GM19025 (cell line): ENCODE results near the gene NDST1.

Experiments used
- ATAC-seq: cut with Tn5 transposase; IDR thresholded peaks from one replicate; pipeline ENCODE4 v1.9.1; 2021; ENCODE audit warnings: mild to moderate bottlenecking, low read depth, moderate library complexity; ENCODE audit not compliant: unreplicated experiment

The NDST1 gene

DNA sequence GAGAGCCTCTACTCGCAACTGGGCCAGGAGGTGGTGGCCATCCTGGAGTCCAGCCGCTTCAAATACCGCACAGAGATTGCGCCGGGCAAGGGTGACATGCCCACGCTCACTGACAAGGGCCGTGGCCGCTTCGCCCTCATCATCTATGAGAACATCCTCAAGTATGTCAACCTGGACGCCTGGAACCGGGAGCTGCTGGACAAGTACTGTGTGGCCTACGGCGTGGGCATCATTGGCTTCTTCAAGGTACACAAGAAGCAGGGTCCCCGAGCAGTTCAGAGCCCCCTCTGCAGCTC, 13.5 kb downstream of the NDST1 start:
- ATAC-seq: no peak

DNA sequence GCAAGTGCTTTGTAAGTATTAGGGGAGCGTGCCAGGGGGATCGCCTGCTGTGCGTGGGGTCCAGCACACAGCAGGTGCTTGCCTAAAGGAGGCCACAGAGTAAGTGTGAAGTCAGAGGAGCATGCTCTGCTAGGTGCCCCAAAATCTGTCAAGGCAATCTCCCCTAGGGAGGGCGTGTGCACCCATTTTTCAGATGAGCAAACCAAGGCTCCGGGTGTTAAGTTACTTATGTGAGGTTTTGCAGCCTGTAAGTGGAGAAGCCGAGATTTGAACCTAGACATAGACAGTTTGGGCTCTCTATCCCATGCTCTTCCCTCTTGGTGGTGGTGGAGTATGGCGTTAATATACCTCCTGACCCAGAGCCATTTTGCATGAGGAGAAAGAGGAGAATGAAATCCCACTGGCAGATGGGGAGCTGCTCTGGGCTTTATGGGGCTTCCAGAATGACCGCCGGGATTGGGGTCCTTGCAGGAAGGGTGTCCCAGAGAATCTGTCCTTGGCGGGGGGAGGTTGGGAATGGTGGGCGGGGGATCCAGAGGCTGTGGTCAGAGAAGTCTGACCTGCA, 14.1 kb downstream of the NDST1 start:
- ATAC-seq: no peak

DNA sequence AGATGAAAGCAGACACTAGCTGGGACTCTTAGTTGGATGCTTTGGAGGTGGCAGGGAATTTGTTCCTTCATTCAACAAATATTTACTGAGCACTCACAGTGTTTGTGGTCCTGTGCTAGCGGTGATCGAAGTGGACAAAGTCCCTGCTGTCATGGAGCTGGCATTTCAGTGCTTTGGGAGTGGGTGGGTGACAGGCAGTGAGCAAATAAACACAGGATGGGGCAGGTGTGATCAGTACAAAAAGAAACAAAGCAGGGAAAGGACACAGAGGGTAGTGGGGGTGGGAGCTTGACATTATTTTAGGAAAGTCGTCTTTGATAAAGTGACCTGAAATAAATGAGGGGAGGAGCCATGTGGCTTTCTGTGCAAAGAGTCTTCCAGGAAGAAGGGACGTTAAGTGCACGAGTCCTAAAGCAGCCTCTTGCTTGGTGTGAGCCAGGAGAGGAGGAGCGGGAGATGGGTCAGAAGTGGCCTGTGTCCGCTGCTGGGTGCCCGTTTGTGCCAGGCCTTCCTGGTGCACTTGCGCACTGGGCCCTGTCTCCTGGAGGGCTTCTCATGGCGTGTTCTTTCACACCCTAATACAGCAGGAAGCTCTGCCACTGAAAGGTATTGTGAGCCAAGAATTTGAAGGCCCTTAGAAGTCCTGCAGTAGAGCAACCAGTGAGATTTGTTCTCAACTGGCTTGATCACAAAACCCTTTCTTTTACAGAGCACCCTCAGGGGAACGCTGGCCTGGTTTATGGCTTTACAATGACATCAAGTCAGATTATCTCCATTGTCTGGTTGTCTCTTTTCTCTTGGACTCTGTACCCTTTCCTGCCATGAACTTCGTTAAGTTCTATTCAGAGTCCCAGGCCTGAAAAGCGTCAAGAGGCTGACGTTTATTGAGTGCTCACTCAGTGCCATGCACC, 14.8 kb downstream of the NDST1 start:
- no peak for ATAC-seq

DNA sequence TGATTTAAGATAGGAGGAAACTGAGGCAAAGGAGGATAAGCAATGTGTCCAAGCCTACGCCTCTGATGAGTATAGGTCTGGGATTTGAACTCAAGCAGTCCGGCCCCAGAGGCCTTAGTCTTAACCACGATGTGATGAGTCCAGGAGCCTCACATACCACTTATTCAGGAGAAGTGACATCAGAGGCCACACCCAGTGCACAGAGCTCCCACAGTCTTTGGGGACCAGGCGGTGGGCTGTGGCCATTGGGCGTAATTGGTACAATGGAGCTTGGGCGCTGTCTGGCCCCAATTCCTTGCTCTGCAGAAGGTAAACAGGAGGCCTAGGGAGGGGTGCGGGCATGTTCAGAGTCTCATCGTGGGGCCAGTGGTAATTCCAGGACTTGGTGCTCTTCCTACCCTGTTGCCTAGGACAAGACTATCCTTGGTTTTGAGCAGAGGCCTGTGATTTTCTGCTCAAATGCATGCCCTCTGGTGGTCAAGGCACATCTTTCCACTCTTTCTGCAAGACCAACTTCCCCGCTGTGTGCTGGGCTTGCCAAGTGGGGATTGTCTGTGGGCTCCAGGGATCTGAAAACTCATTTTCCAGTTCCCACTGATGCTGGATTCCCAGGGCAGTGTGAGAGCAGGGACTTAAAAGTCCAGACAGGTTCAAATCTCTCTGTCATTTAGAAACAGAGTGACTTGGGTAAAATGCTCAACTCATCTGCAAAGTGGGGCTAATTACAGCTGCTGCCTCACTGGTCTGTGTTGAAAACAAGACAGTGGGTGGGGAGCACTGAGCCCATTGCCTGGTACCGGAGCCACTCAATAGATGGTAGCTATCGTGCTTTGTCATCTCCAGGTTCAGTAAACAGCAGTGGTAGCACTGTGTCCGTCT, 15.8 kb downstream of the NDST1 start:
- ATAC-seq: no peak

DNA sequence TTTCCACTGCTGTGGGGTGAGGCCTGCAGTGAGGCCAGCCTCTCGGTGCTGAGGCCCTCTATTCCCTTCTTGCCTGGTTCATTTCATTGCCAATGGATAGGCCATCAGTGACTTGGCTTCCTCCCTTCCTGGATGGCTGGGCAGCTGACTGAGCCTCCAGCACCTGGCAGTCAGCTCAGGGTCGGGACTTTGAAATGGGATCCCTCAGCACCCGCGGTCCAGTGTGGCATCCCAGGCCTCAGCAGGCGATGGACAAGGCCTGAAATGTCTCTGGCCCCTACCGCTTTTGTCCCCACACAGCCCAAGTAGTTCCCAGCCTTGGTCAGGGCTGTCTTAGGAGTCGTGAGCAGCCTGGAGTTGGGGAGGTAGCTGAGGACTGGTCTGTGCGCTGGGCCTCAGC, 17.2 kb downstream of the NDST1 start:
- ATAC-seq: no peak

DNA sequence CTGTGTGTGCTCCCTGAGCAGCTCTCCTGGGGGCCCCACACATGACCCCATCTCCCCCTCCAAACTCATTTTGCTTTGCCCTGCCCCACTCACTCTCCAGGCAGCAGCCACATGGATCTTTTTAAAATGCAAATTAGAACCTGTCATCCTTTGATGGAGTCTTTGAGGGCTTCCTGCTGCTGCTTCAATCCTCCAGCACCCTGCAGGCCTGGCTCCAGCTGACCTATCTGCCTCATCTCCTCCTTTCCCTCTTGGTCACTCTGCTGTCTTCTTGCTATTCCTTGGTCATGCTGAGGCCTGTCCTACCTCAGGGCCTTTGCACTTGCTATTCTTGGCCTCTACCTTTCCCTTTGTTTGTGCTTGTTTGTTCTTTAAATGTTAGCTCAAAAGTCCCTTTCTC, 17.9 kb downstream of the NDST1 start:
- ATAC-seq: no peak

DNA sequence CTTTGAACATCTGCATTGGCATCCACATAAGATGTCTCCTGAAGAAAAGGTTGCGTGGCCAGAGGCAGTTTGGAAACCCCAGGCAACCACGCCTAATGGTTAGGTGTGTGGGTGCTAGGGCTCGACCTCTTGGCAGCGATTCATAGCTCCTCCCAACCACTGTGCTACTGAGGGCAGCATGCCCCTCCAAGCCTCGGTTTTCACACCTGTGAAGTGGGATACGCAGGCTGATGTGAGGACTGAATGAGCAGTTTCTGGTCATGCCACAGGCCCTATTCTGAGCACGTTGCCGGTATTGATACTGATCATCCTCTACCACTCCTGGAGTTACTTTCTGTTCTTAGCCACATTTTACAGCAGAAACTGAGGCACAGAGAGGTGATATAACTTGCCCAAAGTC, 19.1 kb downstream of the NDST1 start:
- ATAC-seq: no peak

DNA sequence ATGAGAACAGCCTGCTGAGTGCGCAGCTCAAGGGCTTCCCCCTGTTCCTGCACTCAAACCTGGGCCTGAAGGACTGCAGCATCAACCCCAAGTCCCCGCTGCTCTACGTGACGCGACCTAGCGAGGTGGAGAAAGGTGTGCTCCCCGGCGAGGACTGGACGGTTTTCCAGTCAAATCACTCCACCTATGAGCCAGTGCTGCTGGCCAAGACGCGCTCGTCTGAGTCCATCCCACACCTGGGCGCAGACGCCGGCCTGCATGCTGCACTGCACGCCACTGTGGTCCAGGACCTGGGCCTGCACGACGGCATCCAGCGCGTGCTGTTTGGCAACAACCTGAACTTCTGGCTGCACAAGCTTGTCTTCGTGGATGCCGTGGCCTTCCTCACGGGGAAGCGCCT, 19.9 kb downstream of the NDST1 start:
- no peak for ATAC-seq

DNA sequence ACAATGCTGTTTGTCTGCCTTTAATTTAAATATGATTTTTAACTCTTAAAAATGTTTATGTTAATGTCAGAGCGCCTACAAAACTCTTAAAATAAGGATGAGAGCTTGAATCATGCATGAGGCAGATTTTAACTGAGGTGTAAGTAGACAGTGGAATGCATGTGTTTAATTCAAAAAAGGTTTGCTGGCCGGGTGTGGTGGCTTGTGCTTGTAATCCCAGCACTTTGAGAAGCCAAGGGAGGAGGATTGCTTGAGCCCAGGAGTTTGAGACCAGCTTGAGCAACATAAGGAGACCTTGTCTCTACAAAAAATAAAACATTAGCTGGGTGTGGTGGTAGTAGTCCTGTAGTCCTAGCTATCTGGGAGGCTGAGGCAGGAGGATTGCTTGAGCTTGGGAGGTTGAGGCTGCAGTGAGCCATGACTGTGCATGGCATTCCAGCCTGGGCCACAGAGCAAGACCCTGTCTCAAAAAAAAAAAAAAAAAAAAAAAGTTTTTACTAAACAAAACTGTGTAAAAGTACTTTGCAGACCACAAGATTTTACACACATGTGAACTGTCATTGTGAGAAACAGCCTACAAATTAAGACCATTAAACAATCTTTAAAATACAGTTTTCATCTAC, 21.1 kb downstream of the NDST1 start:
- no peak for ATAC-seq

DNA sequence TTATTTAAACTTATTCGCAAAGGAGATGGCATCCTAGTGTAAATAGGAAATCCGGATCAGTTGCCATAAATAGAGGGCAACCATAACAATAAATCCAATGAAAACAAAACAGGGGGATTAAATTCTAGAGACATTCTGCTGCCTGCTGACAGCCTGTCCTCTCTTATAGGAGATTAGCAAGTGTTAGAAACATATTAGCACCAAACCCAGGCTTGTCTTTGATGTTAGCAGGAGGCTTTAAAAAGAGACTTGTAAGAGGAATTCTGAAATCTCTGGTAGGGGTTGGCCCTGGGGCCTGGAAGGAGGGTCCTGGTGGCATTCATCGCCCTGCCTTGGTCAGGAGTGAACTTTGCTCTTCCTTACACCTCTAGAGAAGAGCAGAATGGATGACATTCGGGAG, 21.6 kb downstream of the NDST1 start:
- ATAC-seq: no peak

DNA sequence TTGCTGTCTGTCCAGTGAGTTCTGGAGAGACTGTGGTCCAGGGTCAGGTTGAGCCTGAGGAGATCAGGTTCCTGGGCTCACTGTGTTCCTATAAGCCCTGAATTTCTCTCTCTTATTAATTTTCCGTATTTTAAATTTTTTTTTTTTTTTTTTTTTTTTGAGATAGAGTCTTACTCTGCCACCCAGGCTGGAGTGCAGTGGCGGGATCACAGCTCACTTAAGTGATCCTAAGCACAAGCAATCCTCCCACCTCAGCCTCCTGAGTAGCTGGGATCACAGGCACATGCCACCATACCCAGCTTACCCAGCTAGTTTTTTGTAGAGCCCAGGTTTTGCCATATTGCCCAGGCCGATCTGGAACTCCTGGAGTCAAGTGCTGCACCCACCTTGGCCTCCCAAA, 22.5 kb downstream of the NDST1 start:
- no peak for ATAC-seq

DNA sequence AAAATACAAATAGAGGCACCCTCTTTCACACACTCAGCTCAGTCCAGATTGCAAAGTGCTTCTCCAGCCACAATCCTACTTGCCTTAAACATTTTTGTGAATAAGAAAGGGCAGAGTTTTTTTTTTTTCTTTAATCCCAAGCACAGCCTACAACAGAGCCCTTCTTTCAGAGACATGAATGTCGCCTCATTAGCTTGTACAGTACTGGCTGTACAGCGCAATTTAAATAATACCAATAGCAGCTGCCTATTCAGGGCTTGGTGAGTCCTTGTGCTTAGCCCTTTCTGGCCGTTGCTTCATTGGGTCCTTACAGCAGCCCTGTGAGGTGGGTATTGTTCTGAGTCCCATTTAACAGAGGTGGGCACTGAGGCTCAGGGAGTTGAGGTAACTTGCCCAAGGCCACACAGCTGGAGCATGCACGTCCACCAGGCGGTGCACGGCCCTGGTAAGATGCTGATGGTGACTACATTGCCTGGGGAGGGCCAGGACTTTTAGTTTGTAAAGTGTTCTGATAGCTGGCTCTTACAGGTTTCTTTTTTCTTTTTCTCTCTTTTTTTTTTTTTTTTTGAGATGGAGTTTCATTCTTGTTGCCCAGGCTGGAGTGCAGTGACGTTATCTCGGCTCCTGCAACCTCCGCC, 23.1 kb downstream of the NDST1 start:
- no peak for ATAC-seq

DNA sequence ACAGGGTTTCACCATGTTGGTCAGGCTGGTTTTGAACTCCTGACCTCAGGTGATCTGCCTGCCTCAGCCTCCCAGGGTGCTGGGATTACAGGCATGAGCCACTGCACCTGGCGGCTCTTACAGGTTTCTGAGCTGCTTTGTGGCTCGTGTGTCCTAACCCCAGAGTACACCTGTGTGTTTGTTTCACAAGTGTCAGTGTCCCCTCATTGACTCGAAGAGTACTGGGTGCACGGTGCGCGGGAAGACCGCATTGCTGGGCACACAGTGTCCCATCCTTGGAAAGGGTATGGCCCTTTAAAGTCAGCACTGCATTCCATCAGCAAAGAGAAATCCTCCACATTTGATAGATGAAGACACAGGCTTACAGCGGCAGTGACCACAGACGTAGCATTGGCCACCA, 23.8 kb downstream of the NDST1 start:
- ATAC-seq: no peak

DNA sequence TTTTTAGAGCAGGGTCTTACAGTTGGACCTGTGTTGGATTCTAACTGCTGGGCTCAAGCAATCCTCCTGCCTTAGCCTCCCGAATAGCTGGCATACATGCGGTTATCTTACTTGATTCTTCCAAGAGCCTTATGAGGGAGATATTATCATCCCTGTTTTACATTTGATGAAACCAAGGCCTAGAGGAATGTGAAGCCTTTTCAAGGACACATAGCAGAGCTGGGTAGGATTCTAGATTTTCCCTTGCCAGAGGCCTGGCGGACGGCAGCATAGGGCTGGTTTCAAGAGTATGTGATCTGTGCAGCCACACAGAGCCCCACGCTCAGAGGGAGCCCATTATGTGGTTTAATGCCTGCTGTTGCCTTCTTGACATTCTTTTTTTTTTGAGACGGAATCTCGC, 24.2 kb downstream of the NDST1 start:
- no peak for ATAC-seq

DNA sequence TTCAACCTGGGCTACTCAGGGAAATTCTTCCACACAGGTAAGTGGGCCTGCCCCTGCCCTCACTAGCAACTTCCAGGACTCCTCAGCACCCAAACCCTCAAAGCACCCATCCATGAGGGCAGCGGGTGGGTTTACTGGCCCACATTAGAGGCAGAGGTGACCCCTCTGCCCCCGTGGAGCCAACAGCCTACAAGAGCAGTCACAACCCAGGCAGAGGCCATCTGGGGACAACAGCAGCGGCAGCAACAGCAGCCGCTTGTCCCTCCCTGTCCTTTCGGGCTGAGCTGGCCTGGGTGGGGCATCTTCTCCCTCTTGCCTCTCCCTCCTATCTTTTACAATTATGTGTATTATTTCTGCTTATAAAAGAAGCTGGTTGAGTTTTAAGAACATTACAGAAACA, 25.1 kb downstream of the NDST1 start:
- no peak for ATAC-seq

DNA sequence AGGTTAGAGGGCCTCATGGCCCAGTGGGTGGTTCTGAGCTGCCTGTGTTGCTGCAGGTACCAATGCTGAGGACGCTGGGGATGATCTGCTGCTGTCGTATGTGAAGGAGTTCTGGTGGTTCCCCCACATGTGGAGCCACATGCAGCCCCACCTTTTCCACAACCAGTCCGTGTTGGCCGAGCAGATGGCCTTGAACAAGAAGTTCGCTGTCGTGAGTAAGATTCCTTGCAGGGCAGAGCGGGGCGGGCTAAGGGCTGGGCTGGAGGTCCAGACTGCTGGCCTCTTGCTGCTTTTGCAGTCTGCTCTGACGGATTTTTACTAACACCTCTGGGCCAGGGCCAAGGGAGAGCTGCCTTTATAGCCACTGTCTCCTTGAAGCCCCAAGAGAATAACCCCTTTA, 26.9 kb downstream of the NDST1 start:
- ATAC-seq: no peak

DNA sequence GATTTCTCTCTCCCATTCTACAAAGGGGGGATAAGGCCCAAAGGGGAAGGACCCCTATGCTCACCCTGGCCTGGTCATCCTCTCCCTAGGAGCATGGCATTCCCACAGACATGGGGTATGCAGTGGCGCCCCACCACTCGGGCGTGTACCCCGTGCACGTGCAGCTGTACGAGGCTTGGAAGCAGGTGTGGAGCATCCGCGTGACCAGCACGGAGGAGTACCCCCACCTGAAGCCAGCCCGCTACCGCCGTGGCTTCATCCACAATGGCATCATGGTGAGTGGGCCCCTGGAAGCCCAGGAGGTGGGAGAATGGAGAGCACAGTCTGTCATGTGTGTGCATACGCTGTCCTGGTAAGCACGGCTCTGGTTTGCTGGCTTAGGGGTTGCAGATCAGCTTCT, 27.7 kb downstream of the NDST1 start:
- ATAC-seq: no peak

DNA sequence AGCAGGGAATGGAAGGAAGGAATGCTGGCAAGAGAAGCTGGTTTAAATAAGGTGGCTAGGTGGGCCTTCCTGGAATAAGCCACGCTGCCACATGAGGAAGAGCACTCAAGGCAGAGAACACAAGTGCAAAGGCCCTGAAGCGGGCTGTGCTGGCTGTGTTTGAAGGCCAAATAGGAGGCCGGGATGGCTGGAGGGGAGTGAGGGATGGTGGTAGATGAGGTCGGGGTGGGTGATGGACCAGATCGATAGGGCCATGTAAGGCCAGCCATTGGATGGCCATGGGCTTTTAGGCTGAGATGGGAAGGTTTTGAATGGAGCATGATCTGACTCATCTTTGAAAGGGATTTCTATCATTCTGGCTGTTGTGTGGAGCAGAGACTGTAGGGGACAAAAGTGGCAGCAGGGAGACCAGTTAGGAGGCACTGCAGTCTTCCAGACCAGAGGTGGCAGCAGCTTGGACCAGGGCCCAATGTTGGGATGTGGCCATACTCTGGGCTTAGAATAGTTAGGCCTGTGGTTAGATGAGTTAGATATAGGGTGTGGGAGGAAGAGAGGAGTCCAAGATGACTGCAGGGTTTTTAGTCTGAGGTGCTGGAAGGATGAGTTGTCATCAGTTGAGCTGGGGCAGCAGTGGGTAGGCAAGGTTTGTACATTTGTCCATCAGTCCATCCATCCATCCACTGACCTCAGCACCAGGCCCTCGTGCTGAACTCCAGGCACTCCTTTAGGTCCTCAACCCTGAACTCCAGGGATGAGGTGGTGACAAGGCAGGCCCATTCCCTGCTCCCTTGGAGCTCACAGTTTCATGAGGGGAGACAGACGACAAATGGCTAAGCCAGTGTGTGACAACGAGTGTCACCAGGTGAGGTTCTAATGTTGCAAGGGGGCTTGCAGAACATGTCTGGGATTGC, 30.3 kb downstream of the NDST1 start:
- no peak for ATAC-seq

DNA sequence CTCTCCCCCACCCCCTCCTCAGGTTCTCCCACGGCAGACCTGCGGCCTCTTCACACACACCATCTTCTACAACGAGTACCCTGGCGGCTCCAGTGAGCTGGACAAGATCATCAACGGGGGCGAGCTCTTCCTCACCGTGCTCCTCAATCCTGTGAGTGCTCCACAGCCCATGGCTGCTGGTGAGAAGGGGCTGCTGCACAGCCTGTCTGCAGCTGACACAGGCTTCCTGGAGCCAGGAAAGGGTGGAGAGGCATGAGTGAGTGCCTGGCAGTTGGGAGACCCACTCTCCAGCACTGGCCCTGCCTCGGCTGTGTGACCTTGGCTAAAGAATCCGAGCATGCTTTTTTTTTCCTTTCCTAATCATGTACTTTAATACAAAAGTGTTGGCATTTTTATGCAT, 31.3 kb downstream of the NDST1 start:
- no peak for ATAC-seq

DNA sequence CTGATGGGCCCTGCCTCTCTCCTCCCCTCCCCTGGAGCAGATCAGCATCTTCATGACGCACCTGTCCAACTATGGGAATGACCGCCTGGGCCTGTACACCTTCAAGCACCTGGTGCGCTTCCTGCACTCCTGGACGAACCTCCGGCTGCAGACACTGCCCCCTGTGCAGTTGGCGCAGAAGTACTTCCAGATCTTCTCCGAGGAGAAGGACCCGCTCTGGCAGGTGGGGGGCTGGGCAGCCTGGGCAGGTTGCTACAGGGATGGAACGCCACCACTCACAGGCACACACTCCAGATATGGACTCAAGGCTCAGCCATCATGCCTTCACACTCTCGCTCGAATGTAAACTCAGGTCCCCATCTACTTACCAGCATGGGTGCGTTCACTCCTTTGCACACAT, 32.1 kb downstream of the NDST1 start:
- ATAC-seq: no peak
